Uterus (tissue), 4 donors: Measurements from ENCODE around the gene PDIA6. TPM values are rescaled to one million over a fixed set of nuclear protein-coding genes. Genes with fewer than 3 reads are reported as not detected.
A peak's percentile ranks its signal among the peaks of the same experiment; 100 is the strongest.

ENCODE experiments used
- DNase-seq, 2 donors: peaks; one replicate each; pipeline ENCODE4 v3.0.0-alpha.2; 2019 to 2020
- H3K27ac ChIP-seq, 2 donors: fragments of 200-600 bp; sonication (generic); 1 replicate in 1 of 2; 2 replicates in 1 of 2; pipeline ENCODE4 v1.5.1; 2016 to 2018
- H3K27me3 ChIP-seq, 2 donors: fragments of 200-600 bp; sonication (generic); one replicate each; pipeline ENCODE4 v1.5.1; 2018 to 2019; ENCODE audit warnings: control low read depth in 1 of 2
- H3K36me3 ChIP-seq, 2 donors: fragments of 200-600 bp; sonication (generic); one replicate each; pipeline ENCODE4 v1.5.1; 2019; ENCODE audit warnings: control low read depth in 1 of 2
- H3K4me1 ChIP-seq, 2 donors: fragments of 200-600 bp; sonication (generic); one replicate each; pipeline ENCODE4 v1.5.1; 2018 to 2019; ENCODE audit warnings: control low read depth in 1 of 2
- H3K4me3 ChIP-seq, 2 donors: fragments of 200-600 bp; sonication (generic); 1 replicate in 1 of 2; 2 replicates in 1 of 2; pipeline ENCODE4 v1.5.1; 2018 to 2019; ENCODE audit warnings: mild to moderate bottlenecking in 1 of 2
- H3K9me3 ChIP-seq, 2 donors: fragments of 200-600 bp; sonication (generic); one replicate each; pipeline ENCODE4 v1.5.1; 2019; ENCODE audit warnings: control low read depth in 1 of 2
- POLR2A ChIP-seq, 2 donors: fragments of 450-650 bp; IDR thresholded peaks; one replicate each; pipeline ENCODE4 v1.6.1; 2016; ENCODE audit warnings: antibody characterized with exemption in 2 of 2, mild to moderate bottlenecking in 1 of 2, moderate library complexity in 1 of 2
- intact Hi-C: fragments of 100-400 bp; cut with DNase I; formaldehyde crosslinking; loops from one replicate; pipeline ENCODE4 v1.15.1; 2023; ENCODE audit warnings: low total_unique reads
- total RNA-seq, 4 donors: library from RNA; depleted of rRNA in 3 of 4; stranded (reverse); fragments of >200 nt in 3 of 4; gene quantifications; one replicate each; pipeline versions ENCODE4 v1.1.0 to v1.2.4, GENCODE V29; 2014 to 2023
- TF ChIP-seq, protein P1 (sequence below), 4 experiments: fragments of 200-600 bp in 2 of 4; fragments of 450-650 bp in 2 of 4; sonication (generic) in 2 of 4; IDR thresholded peaks; one replicate each; pipeline ENCODE4 v1.5.1; 2016 to 2019; ENCODE audit warnings: antibody characterized with exemption in 4 of 4, mild to moderate bottlenecking in 2 of 4, moderate library complexity in 1 of 4
- donor health status: DM: yes; HTN: yes; CAD: no.

Gene PDIA6
- total RNA-seq, 4 donors from 2014 or later = 53.0 to 257 (median 89.0) TPM

GRCh38 chr2:10833021-10833420 is 20.4 kb upstream of the PDIA6 start:
- TF ChIP-seq POLR2A (IDR thresholded peaks at IDR 0.05) = no peak
- Histone ChIP-seq H3K9me3 (no peaks in the 10 kb centered on the region), H3K27me3 (no peaks in the 10 kb centered on the region), H3K36me3 (no peaks in the 10 kb centered on the region), H3K27ac (no peak overlapping the region), H3K4me3 (no peak overlapping the region), H3K4me1 (no peaks in the 10 kb centered on the region)
- intact Hi-C loops = no loop called here
- DNase-seq = no peak

DNA sequence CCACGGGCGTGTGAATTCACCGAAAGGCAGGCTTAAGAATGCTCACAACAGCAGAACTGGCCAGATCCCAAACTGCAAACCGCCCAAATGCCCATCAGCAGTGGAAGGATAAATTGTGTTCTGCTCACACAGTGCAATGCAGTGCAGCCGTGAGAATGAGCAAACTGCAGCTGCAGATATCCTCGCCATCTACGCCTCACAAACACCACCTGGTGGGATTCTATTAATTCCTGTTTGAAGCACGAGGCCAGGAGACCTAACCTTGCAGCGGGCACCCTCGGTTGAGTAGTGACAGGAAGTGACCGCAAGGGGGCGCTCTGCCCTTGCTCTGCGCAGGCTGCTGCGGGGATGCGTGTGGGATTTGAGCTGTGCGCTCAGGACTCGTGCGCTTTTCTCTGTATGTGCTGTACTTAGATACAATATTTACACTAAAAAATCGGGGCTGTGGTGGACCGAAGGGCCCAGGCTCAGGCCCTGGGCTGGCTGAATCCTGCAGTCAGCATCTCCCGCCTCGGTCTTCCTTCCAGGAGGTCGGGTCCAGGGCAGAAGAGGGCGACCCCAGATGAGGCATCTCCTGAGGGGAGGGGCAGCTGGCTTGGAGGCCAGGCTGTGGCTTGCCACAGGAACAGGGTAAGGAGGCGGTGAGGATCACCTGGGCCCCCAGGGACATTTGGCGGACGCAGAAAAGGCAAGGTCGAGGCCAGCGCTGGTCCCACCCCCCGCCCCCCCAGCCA is 19.8 kb upstream of the PDIA6 start:
- peak; percentile 60 to 73 for DNase-seq
- intact Hi-C loops = no loop called here
- H3K4me3 ChIP-seq = no peak overlapping the region

DNA sequence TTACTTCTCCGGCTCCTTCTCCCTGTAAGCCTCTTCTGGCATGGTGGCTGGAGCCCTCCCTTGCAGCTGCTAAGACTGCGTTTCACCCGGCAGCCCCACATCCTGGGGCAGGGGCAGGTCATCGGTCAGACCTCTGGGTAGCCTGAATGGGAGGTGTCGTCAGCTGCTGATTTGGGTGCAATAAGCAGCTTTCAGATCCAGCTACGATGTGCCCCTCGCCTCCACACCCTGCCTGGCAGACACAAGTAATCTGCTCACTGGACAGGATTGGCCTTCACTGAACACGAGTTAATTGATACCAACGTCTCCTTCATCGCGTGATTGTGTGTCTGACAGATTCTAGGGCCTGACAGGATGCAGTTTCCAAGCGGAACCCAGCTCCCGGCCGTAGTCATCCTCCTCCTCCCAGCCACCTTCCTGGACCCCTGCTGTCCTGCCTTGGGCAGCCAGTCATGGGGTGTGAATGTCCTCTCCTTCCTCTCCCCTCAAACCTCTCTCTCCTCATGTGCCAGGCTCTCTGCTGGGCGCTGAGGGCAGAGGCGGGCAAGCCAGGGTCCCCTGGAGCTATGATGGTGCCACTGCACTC is 18.9 kb upstream of the PDIA6 start:
- H3K27me3 ChIP-seq = no peaks in the 10 kb centered on the region

More for the DNA sequence above, 19.8 kb upstream of the PDIA6 start:
- H3K36me3 ChIP-seq = no peaks in the 10 kb centered on the region
- no peak for TF ChIP-seq POLR2A (IDR thresholded peaks at IDR 0.05)
- TF ChIP-seq, protein P1, sequence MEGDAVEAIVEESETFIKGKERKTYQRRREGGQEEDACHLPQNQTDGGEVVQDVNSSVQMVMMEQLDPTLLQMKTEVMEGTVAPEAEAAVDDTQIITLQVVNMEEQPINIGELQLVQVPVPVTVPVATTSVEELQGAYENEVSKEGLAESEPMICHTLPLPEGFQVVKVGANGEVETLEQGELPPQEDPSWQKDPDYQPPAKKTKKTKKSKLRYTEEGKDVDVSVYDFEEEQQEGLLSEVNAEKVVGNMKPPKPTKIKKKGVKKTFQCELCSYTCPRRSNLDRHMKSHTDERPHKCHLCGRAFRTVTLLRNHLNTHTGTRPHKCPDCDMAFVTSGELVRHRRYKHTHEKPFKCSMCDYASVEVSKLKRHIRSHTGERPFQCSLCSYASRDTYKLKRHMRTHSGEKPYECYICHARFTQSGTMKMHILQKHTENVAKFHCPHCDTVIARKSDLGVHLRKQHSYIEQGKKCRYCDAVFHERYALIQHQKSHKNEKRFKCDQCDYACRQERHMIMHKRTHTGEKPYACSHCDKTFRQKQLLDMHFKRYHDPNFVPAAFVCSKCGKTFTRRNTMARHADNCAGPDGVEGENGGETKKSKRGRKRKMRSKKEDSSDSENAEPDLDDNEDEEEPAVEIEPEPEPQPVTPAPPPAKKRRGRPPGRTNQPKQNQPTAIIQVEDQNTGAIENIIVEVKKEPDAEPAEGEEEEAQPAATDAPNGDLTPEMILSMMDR (IDR thresholded peaks at IDR 0.05) = peak; percentile 78 to 89 (median 86)
- no peak overlapping the region for H3K27ac ChIP-seq
- no peaks in the 10 kb centered on the region for H3K9me3 ChIP-seq
- H3K27me3 ChIP-seq = no peaks in the 10 kb centered on the region
- no peaks in the 10 kb centered on the region for H3K4me1 ChIP-seq

GRCh38 chr2:10830641-10831399 is 18.2 kb upstream of the PDIA6 start:
- TF ChIP-seq, protein P1 (IDR thresholded peaks at IDR 0.05) = no peak
- no peak for TF ChIP-seq POLR2A (IDR thresholded peaks at IDR 0.05)
- no peaks in the 10 kb centered on the region for H3K27me3 ChIP-seq
- no peak overlapping the region for H3K27ac ChIP-seq
- intact Hi-C loops = no loop called here
- no peaks in the 10 kb centered on the region for H3K4me1 ChIP-seq
- no peak overlapping the region for H3K4me3 ChIP-seq
- no peak for DNase-seq
- H3K9me3 ChIP-seq = no peaks in the 10 kb centered on the region
- H3K36me3 ChIP-seq = no peaks in the 10 kb centered on the region

More for the DNA sequence above, 18.9 kb upstream of the PDIA6 start:
- TF ChIP-seq, protein P1 (IDR thresholded peaks at IDR 0.05) = no peak
- no peak for TF ChIP-seq POLR2A (IDR thresholded peaks at IDR 0.05)
- Histone ChIP-seq H3K27ac (no peak overlapping the region), H3K4me1 (no peaks in the 10 kb centered on the region), H3K9me3 (no peaks in the 10 kb centered on the region), H3K36me3 (no peaks in the 10 kb centered on the region), H3K4me3 (no peak overlapping the region)
- intact Hi-C loops = no loop called here
- no peak for DNase-seq

DNA sequence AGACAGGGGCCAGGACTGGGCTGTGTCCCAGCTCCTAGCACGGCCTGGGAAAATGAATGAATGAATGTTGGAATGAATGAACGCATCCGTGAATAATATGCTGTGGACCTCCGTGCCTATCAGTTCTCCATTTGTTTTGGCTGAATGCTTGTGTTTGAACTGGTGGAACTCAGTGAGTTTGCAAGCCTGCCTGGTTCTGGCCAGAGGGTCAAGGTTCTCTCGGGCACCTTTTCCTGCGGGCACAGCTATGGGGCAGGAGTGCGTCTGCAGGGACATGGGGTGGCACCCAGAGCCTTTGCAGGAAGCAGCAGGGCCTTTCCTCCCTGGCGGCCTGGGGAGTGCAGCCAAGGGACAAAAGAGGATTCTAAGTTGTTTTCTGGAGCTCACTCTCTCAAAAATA is 17.6 kb upstream of the PDIA6 start:
- TF ChIP-seq, protein P1 (IDR thresholded peaks at IDR 0.05) = no peak
- TF ChIP-seq POLR2A (IDR thresholded peaks at IDR 0.05) = no peak
- H3K36me3 ChIP-seq = no peaks in the 10 kb centered on the region
- no peaks in the 10 kb centered on the region for H3K4me1 ChIP-seq
- H3K9me3 ChIP-seq = no peaks in the 10 kb centered on the region
- H3K4me3 ChIP-seq = no peak overlapping the region
- H3K27ac ChIP-seq = no peak overlapping the region
- no peaks in the 10 kb centered on the region for H3K27me3 ChIP-seq
- intact Hi-C loops = no loop called here
- DNase-seq = no peak
